HK-2 (cell line): ENCODE data around the gene TMEM42.
A peak's percentile ranks its signal among the peaks of the same experiment; 100 is the strongest.

ENCODE experiments used
- DNase-seq: peaks from one replicate; pipeline ENCODE4 v3.0.0-alpha.2; 2018; ENCODE audit not compliant: unreplicated experiment

TMEM42 gene

DNA sequence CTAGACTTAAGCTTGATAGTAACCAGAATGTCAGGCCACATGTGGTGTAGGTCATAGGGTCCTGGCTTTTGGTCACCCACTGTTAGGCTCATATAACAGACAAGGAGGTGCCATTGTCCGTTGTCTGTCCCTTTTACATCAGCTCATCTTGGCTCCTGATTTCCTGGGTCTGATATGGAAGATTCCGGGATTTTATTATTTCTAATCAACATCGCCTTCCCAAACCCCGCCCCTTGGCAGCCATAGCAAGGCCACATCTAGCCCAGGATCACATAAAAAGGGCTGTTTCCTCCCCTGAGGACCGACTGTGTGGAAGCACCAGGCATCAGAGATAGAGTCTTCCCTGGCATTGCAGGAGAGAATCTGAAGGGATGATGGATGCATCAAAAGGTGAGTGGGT is 12.6 kb downstream of the TMEM42 start, which contains the start of gene TGM4:
Gene TGM4 (plus strand): TSS at position 301 of the 400 bp plus-strand sequence. CDS start 71 bp downstream, at position 372.
- DNase-seq = no peak

DNA sequence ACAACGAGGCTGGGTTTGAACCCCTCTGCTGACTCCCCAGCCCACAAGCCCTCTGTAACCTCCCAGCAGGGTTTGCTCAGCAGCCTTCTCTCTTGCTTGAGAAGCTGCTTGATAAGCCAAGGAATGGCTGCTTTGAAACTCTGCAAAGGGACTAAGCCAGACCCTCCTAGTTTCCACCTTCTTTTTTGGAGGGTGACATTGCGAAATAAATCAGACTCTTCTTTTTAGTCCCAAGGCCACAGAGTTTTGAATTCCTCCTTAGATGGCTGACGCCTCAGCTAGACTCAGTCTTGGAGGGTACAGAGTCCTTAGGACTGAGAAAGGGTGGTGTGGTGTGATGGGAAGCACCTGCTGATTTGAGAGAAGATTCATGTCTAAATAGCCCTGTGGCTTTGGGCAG is 13.9 kb downstream of the TMEM42 start:
- no peak for DNase-seq

DNA sequence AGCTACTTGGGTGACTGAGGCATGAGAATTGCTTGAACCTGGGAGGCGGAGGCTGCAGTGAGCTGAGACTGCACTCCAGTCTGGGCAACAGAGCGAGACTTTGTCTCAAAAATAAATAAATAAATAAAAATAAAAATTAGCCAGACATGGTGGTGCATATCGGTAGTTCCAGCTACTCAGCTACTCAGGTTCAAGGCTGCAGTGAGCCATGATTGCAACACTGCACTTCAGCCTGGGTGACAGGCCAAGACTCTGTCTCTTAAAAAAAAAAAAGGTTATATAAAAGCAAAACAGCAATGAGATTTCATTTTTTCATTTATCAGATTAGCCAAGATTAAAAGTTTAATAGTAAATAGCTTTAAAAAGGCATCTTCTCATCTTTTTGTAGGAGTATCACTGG is 15.6 kb downstream of the TMEM42 start:
- no peak for DNase-seq

DNA sequence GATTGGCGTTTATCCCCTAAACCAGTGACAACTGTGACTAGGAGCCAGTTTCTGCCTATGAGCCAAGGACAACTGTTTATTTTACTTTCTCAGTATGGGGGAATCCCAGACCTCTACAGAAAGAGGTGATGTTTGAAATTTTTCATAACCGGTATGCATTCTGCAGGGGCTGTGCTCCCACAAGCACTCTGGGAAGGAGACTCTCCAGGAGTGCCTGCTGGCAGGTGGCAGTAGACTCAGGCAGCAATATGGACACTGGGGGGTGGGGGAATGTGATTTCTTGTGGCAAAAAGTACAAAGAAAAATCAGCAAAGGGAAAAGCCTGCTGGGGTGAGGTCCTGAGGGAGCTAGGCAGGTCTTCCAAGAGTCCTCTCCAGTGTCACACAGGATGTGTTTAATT is 18.6 kb downstream of the TMEM42 start:
- DNase-seq = no peak

DNA sequence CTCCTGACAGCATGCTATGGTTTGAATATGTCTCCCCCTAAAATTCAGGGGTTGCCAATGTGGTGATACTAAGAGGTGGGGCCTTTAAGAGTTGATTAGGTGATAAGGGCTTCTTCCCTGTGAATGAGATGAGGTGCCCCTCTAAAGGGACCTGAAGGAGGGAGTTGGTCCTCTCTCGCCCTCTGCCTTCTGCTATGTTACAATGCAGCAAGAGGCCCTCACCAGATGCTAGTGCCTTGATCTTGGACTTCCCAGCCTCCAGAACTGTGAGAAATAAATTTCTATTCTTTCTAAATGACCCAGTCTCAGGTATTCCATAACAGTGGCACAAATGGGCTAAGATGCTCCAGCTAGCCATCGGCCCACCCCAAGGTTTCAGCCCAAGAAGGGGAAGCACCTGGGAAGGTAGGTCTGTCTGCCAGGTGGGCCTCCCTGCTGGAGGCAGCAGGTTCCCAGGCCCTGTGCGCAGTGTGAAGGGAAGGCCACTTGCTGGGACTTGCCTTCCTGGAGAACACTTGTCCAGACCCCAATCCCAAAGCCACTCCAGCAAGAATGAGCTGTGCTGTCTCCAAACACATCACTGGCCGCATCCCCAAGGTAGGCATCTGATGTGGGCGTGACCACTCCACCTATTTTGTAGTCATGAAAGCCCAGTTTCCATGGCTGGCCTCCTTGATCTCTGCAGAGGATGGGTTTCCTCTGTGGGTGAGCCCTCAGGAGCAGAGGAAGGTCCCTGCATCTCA is 21.7 kb downstream of the TMEM42 start:
- DNase-seq = no peak

DNA sequence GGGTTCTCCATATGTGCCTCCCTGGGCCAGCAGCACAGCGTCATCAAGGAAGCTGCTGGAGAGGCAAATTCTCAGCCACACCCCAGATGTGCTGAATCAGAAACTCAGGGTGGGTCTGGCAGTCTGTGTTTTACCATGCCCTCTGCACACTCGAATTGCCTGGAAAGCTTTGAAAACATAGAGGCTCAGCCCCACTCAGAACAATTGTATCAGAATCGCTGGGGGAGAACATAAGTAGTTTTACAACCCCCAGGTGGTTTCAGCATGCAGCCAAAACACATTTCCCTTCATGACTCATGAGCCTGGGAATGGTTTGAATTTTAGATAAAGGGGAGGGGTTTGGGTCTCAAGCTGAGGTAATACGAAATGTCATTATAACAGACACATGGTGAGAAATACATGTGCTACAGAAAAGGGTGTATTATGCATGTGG is 22.3 kb downstream of the TMEM42 start:
- DNase-seq = peak; percentile 64

DNA sequence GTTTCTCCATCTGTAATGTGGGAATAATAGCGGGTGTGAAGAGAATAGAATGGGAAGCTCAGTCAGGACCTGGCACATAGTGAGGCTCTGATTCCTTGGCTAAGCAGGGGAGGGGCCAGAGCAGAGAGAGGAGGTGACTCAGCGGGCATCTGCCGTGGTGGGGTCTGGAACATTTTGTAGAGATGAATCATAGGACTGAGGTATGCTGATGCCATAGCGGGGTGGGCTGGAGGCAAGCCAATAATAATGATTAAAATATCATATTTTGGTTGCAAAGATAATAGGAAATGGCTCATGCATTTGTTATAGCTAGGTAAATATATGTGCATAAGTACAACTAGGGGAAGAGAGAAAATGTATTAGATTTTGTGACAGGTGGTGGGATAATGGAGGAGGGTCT is 23.9 kb downstream of the TMEM42 start:
- DNase-seq = peak; percentile 76

DNA sequence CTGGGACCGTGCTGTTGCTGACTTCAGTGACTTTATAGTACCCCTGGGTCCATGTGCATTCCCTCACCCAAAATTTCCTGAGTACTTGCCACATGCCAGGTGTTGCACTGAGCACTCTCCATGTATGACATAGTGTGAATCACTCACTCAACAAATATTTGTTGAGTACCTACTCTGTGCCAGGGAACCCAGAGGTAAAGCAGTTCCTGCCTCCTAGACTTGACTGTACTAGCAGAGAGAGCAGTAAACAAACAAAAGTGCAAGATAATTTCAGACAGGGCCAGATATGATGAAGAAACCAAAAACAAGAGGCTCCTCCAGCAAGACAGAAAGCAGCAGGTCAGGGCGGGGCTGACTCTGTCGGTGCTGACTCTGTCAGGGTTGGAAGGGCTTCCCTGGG is 24.8 kb downstream of the TMEM42 start:
- no peak for DNase-seq

DNA sequence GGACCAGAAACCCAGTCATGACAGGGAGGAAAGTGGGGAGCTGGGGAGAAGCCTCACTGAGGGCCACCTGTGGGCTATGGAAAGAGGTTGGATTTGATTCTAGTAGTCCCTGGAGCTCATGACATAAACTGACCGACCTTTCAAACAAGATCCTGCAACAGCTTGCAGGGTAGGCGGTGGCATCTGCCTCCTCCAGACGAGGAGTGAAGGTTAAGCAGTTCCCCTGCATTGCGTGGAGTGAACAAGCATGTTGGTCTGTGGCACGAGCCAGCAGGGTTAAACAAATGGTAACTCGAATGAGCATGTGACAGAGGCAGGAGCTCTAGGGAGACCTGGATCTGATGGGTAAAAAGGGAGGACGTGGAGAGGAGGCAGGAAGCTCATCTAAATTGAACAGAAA is 25.4 kb downstream of the TMEM42 start:
- no peak for DNase-seq

DNA sequence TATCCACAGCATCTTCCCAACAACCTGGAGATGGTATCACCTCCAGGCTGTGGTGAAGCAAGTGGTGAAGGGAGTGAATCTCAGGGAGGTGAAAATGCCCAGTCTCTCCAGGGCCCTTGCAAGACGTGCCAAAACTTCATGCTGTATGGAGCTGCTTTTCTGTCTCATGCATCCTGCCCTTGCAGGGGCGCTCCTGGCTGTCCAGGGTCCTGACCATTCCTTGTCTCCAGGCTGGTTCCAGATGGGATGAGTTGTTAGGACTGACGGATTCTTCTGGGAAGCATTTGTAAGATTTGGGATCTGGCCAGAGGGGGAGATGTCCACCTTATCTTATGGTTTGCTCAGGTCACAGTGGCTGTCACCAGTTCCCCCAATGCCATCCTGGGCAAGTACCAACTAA is 28.5 kb downstream of the TMEM42 start:
- no peak for DNase-seq

DNA sequence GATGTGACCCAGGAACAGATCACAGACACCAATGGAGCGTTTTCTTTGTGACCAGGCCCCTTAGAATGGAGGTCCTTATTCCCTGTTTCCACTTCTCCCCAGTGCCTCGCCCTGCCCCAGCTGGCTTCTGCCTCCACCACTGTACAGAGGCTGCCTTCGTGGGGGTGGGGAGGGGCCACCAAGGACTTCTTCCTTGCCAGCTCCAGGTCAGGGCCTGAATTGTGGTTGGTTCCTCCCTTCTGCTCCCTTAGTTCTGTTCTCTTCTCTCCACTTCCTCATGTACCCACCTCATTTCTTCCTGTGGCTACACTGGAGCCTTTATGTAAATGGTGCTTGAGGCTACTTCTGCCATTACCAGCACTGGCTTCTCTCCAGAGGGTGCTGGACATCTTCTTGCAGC is 29.1 kb downstream of the TMEM42 start:
- no peak for DNase-seq

DNA sequence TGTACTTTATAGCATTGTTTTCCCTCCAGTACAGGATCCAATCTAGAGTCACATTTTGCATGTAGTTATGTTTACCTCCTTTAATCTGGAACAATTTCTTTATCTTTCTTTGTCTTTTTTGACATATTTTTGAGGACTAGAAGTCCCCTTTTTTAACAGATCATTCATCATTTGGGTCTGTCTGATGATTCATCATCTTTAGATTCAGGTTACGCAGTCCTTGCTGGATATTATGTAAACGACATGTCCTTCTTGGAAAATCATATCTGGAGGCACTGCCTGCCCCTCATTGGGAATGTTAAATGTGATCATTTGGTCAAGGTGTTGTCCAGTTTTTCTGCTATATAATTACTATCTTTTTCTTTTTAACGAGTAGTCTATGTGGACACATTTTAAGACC is 31.0 kb downstream of the TMEM42 start:
- DNase-seq = no peak

DNA sequence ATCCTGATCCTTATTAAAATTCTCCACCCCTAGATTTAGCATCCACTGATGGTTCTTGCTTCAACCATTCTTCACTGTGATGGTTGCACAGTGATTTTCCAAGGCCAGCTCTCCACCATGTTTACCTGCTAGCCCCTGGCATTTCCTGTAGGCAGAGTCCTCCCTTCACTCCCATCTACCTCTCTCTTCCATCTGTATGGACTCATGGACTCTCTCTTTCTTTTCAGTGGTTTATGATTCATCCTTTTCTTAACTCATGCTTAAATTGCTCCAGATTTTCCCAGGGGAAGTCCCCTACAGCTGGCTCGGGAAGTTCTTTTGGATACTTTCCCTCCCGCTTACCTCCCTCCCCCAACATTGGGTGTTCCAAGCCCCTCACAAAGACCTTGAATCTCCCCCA is 31.4 kb downstream of the TMEM42 start:
- DNase-seq = no peak

DNA sequence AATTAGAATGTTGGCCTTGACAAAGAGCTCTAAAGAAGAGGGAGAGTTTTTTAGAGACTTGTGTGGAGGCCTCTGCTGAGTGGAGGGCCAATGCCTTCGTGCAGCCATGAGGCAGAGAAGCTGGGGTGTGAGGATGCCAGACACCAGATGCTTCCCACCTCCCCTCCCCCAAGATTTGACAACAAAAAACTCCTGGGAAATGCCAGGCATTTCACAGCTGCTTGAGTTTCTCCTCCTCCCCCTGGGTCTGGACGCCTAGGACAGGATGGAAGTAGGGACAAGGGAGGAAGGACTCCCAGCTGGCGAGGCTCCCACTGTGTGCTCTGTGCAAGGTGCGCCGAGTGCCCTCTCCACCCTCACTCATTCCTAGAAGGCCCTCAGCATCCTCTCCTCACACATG is 32.8 kb downstream of the TMEM42 start:
- no peak for DNase-seq

DNA sequence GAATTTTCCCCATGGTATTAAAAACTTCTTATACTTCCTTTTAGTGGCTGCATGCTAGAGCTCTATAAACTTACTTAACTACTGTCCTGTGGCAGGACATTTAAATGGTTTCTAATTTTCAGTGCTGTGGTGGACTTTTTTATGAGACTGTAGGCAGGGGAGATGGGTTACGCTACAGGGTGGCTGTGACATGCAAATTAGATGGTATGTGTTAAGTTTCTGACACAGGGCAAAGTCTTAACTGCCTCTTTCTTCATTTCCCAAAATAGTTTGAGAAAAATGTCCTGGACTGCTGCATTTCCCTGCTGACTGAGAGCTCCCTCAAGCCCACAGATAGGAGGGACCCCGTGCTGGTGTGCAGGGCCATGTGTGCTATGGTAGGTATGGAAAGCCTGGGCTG is 34.7 kb downstream of the TMEM42 start:
- no peak for DNase-seq

DNA sequence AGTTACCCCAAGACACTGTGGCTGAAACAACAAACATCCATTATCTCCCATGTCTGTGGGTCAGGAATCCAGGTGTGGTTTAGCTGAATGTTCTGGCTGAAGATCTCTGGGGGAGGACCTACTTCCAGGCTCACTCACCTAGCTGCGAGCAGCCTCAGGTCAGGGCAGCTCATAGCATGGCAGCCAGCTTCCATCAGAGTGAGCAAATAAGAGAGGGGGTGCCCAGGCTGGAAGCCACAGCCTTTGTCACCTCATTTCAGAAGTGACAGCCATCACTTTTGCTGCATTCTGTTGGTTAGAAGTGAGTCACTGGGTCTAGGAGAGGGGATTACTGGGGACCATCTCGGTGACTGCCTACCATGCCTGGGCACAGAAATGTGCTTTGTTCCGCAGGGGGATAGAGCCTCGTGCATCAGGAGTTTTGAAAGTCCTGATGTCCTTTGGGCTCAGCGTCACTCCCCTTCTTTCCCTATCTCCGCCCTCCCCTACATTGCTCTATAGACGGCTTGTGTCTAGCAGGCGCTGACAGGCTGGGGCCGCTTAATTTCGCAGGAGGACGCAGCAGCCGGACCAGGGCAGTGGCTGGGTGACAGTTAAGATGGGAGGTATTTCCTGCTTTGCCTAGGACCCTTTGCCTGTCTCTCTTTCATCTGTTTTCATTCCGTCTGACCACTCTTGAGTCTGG is 38.1 kb downstream of the TMEM42 start:
- DNase-seq = no peak

DNA sequence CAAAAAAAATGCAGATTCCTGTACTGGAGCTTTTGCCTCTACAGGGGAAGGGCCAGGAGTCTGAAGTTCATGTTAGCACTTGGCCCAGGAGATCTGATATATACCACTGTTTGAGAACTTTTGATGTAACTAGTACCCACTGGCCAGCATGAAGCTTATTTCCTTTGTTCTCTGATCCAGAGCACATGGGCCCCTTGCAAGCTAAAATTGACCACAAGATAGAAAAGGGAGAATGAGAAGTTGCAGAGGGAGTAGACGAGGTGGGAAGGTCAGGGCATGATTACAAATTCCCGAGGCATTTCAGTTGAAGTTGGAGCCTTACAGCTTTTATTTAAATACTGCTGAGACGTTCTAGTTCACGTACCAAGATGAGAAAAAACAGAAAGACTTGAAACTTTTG is 40.9 kb downstream of the TMEM42 start:
- DNase-seq = no peak

DNA sequence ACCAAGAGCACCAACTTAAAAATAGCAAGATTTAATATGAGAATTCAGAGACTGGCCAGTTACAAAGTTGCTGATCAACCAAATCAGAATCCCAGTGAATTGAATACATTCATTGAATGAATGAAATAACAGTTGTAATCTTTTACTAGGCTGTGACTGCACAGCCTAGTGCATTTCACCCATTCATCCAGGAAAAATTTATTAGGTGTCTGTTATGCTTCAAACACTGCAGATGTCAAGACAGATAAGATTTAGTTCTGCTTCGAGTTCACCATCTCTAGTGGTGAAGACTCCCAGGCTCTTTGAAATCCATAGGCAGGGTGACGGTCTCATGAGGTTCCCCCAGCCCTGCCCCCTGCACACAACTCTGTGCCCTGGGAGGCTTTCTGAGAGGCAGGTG is 41.6 kb downstream of the TMEM42 start:
- no peak for DNase-seq

DNA sequence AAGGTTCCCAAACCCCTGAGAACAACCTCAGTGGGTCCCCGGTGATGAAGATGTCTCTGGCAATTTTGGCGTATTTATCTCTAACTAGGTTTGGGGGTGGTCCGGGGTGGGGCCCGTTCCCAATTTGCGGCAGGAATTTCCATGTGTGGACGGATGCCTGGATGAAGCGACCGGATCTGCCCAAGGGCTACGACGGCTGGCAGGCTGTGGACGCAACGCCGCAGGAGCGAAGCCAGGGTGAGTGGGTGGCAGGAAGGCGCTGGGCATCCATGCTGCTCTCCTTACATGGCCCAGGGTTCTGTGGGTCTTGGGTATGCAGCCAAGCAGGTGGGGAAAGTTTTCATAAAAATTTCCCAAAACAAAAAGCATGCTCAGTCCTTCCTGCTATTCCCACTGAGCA is 42.0 kb downstream of the TMEM42 start:
- no peak for DNase-seq

DNA sequence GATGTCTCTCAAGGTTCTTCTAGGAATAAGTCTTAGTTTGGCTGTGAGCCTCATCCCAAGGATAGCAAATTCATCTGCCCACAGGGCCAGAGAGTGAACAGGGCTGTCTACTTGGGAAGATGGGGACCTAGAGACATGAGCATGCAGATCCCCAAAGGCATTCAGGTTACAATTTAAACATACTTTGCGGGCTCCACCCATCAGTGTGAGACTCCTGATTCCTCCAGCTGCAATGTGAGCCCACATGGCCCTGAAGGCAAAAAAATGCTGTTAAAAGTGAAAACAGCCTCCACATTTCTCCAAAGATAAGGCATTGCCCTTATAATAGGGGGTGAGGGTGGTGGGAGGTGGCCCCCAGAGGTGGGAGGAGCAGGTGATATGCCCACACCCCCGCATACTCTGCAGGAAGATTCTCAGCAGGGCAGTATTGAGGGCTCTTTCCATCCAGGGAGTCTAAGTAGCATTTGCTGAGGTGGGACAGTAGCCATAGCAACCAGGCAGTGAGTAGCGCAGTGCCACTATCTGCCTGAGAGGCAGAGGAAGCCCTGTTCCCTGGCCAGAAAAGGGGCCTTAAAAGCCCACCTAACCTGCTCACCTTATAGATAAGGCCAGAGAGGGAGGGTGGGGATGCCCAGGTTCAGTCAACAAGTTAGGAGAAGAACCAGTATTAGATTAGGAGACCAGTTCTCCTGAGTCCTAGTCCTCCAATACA is 43.9 kb downstream of the TMEM42 start:
- DNase-seq = no peak

DNA sequence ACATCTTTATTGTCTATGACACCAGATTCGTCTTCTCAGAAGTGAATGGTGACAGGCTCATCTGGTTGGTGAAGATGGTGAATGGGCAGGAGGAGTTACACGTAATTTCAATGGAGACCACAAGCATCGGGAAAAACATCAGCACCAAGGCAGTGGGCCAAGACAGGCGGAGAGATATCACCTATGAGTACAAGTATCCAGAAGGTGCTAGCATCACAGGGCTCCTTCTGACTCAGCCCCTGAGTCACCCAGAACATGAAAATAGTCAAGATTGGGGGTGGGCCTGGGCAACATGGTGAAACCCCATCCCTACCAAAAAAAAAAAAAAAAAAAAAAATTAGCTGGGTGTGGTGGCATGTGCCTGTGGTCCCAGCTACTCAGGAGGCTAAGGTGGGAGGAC is 45.3 kb downstream of the TMEM42 start:
- no peak for DNase-seq

DNA sequence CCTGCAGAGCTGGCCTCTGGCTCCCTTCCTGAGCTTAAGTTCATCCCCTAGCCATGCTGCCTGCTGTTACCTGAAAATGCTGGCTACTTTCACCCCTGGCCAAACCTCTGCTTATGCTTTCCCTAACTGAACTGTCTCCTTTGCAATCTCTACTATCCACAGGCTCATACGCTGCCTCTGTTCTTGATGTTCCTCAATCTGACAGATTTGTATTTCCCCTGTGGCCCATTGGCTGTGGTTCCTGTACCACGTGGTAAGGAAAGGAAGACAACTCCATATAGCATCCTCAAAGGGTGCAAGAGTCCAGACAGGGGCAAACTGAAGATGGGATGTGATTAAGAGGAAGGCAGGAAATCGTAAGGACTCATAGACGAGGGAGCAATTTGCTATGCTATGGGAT is 45.9 kb downstream of the TMEM42 start:
- no peak for DNase-seq

DNA sequence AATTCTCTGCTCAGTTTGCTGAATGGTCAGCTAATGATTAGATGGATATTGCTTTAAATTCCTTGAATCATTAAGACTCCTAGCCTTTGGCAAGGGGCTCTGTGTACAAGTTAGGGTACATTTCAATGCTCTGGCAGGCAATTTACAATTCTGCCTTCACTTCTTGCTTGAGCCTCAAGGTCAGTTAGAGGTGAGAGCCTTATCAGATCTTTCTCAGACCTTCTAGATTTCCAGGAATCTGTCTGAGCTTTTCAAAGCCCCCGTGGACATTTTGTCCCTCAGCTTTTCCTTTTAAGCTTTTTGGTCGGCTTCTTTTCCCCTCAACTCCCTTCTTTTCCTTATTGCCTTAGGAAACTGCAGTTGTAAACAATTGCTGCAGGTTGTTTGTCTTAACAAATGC is 47.4 kb downstream of the TMEM42 start:
- no peak for DNase-seq
